Erythroblast (primary cell): Measurements from ENCODE around the gene CLCA1.

Source experiments
- DNase-seq, 2 experiments: peaks; one replicate each; lab custom pipeline; 2025; lab: John Stamatoyannopoulos, UW
- GATA1 ChIP-seq: IDR thresholded peaks from 2 replicates; pipeline ENCODE4 v1.6.1; 2011; ENCODE audit warnings: low read depth, mild to moderate bottlenecking, control low read depth, low read length, moderate library complexity
- POLR2A ChIP-seq: IDR thresholded peaks from 2 replicates; pipeline ENCODE4 v1.6.1; 2011; ENCODE audit warnings: mild to moderate bottlenecking, low read length

CLCA1 gene, protein sequence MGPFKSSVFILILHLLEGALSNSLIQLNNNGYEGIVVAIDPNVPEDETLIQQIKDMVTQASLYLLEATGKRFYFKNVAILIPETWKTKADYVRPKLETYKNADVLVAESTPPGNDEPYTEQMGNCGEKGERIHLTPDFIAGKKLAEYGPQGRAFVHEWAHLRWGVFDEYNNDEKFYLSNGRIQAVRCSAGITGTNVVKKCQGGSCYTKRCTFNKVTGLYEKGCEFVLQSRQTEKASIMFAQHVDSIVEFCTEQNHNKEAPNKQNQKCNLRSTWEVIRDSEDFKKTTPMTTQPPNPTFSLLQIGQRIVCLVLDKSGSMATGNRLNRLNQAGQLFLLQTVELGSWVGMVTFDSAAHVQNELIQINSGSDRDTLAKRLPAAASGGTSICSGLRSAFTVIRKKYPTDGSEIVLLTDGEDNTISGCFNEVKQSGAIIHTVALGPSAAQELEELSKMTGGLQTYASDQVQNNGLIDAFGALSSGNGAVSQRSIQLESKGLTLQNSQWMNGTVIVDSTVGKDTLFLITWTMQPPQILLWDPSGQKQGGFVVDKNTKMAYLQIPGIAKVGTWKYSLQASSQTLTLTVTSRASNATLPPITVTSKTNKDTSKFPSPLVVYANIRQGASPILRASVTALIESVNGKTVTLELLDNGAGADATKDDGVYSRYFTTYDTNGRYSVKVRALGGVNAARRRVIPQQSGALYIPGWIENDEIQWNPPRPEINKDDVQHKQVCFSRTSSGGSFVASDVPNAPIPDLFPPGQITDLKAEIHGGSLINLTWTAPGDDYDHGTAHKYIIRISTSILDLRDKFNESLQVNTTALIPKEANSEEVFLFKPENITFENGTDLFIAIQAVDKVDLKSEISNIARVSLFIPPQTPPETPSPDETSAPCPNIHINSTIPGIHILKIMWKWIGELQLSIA

DNA sequence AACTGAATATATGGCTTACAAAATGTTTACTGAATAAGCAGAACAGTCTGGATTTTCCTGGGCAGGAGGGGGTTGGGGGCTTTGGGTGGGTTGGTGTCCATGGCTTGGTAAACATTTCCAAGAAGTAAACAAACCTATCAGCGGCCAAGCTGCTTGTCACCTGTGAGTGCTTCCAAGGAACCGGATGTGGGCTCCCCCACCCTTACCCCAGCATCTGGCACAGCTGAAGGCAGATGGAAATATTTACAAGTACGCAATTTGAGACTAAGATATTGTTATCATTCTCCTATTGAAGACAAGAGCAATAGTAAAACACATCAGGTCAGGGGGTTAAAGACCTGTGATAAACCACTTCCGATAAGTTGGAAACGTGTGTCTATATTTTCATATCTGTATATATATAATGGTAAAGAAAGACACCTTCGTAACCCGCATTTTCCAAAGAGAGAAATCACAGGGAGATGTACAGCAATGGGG is at the start of gene CLCA1:
TSS of gene CLCA1 (plus strand) at position 427 of the 477 bp plus-strand sequence. CDS start at position 472, 45 bp downstream.
- no peak for DNase-seq

DNA sequence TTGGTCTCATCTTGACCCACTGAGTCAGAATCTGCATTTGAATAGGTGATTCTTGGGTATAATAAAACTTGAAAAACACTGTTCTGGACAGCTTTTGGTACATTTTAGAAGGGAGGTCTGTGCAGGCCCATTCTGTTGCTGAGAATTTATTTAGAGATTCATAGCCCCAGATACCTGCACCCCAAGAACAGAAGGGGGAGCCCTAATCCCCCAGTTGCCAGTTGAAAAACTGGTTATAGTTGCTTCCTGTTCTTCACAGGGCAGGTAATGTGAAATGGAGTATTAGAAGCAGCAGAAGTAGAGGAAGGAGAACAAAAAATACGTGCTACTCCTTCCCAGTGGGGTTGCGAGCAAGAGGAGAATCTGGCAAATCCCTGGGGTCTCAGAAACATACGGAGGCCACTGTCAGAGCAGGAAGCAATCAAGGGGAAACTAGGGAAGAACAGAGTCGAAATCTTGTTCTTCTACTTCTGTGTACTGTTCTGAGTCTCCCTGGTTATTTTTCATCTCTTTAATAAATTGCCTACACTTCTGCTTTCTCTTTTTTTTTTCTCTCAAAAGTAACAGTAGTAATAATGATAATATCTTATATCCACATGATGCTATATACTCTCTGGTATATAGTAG is 49.3 kb upstream of the CLCA1 start:
- DNase-seq: peak; percentile 21 to 33
- no peak for TF ChIP-seq GATA1
- no peak for TF ChIP-seq POLR2A

More for the DNA sequence above, at the start of gene CLCA1:
- TF ChIP-seq POLR2A: no peak
- TF ChIP-seq GATA1: no peak

- TF ChIP-seq GATA1: no peak
- DNase-seq: peak in 1 of 2 experiments; percentile 11
These were observed 47.0 kb upstream of the CLCA1 start for GRCh38 chr1:86421601-86422280.

- no peak for DNase-seq
- no peak for TF ChIP-seq GATA1
- no peak for TF ChIP-seq POLR2A
These were observed 45.3 kb upstream of the CLCA1 start for GRCh38 chr1:86423473-86423872.

- no peak for DNase-seq
- no peak for TF ChIP-seq POLR2A
- TF ChIP-seq GATA1: no peak
These were observed 44.9 kb upstream of the CLCA1 start, which contains the start of gene CLCA2 for GRCh38 chr1:86423873-86424272. CLCA2 (plus strand) TSS chr1:86424171; CDS start chr1:86424248, 77 bp downstream.

- DNase-seq: no peak
- TF ChIP-seq GATA1 (no peak), POLR2A (no peak)
These were observed 39.5 kb upstream of the CLCA1 start for GRCh38 chr1:86429122-86429725.

DNA sequence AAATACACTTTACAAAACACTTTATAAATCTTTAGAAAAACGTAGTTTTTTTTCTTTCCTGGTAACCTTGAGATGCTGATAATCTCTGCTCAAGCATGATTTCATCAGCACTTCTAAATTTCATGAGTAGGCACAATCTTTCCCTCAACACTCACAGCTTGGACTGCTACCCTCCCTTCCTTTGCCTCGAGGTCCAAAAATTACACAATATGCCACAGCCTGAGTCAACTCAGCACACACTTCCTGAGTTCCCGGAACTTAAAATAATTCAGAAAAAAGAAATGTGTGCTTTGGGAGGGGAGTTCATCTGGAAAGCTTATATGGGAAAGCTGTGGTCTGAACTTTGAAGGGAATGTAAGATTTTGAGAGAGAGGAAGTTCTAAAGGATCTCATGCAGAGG is 38.9 kb upstream of the CLCA1 start:
- TF ChIP-seq POLR2A: no peak
- no peak for TF ChIP-seq GATA1
- DNase-seq: no peak

GRCh38 chr1:86430376-86430775 is 38.4 kb upstream of the CLCA1 start:
- TF ChIP-seq GATA1 (no peak), POLR2A (no peak)
- no peak for DNase-seq

- TF ChIP-seq GATA1 (no peak), POLR2A (no peak)
- no peak for DNase-seq
These were observed 34.7 kb upstream of the CLCA1 start for GRCh38 chr1:86434059-86434458.

DNA sequence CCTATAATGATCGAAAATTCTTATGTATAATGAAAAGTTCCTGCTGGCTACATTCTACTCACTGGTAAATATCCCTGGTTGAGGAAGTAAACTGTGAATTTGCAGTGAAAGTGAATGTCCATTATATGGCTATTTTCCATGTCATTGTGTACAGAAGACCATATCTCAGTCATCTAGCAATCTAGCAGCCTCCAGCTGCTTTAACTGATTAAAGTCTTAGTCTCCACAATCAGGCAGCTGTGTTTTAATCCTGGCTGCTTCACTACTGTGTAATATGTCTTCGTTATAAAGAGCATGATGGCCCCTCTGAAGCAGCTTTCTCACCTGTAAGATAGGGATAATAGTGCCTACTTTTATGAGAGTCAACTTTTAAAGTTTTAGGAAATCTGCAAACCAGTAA is 33.4 kb upstream of the CLCA1 start:
- DNase-seq: peak in 1 of 2 experiments; percentile 47
- TF ChIP-seq POLR2A: no peak
- TF ChIP-seq GATA1: no peak

DNA sequence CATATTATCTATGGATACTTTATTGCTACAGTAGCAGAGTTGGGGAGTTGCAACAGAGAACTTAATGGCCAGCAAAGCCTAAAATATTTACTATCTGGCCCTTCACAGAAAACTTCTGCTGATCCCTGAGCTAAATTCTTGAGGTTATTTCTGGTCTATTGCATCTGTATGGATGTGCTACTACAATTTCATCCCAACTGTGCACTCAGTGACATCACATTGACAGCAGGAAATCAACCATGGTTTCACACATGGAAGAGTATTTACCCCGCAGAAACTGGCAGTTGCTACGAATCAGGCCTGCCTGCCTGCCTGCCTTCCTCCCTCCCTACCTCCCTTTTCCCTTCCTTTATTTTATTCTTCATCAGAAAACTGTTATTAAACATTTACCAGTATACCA is 32.7 kb upstream of the CLCA1 start:
- DNase-seq: no peak
- TF ChIP-seq POLR2A (no peak), GATA1 (no peak)

GRCh38 chr1:86441581-86441980 is 27.1 kb upstream of the CLCA1 start:
- TF ChIP-seq POLR2A: no peak
- no peak for TF ChIP-seq GATA1

GRCh38 chr1:86441997-86442396 is 26.7 kb upstream of the CLCA1 start:
- TF ChIP-seq GATA1: no peak
- DNase-seq: no peak

More at GRCh38 chr1:86441581-86441980, 27.1 kb upstream of the CLCA1 start:
- DNase-seq: no peak
